ENCODE data around the gene SON.

Gene SON

GRCh38 chr21:33544451-33545195 lies 1.8 kb downstream of the SON start:
- 0 out of 2 replicates have a peak overlapping the region, but pooled peaks have one; percentile 91 for H3K27ac ChIP-seq (ENCODE audit: low read depth, low read length)
- TF ChIP-seq CTCF (IDR thresholded peaks at IDR 0.05; ENCODE audit: insufficient read depth, low read length, poor library complexity, severe bottlenecking) (no peak), EZH2phosphoT487 (conservative IDR thresholded peaks at IDR 0.05; ENCODE audit: low read length) (no peak)
- H3K9me2 ChIP-seq (replicated peaks; ENCODE audit: insufficient read depth, low read length), result no peaks in the 10 kb centered on the region
- H2AFZ ChIP-seq (ENCODE audit: low read depth, low read length, severe bottlenecking), result no peak overlapping the region
- peaks cover 34% of the 10 kb centered on the region for H3F3A ChIP-seq (ENCODE audit: insufficient read depth)
- peak overlapping the region; percentile 78 for H3K9ac ChIP-seq (ENCODE audit: low read length)
- H3K4me2 ChIP-seq (ENCODE audit: low read depth, low read length, poor library complexity, severe bottlenecking), result peak overlapping the region; percentile 99
- H3K4me3 ChIP-seq (ENCODE audit: insufficient read depth, low read length, poor library complexity, severe bottlenecking), result peak overlapping the region; percentile 88
- H3K36me3 ChIP-seq (ENCODE audit: low read length), result peaks cover 40% of the 10 kb centered on the region
- no peaks in the 10 kb centered on the region for H3K27me3 ChIP-seq (ENCODE audit: low read length)
- peaks cover 94% of the 10 kb centered on the region for H3K79me2 ChIP-seq (ENCODE audit: insufficient read depth, low read length)
- peaks cover 39% of the 10 kb centered on the region for H4K20me1 ChIP-seq (ENCODE audit: low read depth, low read length)
- no peaks in the 10 kb centered on the region for H3K9me3 ChIP-seq (ENCODE audit: insufficient read depth, low read length)

GRCh38 chr21:33546086-33546485 lies 3.2 kb downstream of the SON start:
- Histone ChIP-seq H2AFZ (ENCODE audit: low read depth, low read length, severe bottlenecking) (no peak overlapping the region), H3K4me3 (ENCODE audit: insufficient read depth, low read length, poor library complexity, severe bottlenecking) (no peak overlapping the region), H3K27me3 (ENCODE audit: low read length) (no peaks in the 10 kb centered on the region), H3K9me3 (ENCODE audit: insufficient read depth, low read length) (no peaks in the 10 kb centered on the region), H3K79me2 (ENCODE audit: insufficient read depth, low read length) (peaks cover 94% of the 10 kb centered on the region), H3F3A (ENCODE audit: insufficient read depth) (peaks cover 23% of the 10 kb centered on the region), H3K27ac (ENCODE audit: low read depth, low read length) (no peak overlapping the region), H3K9ac (ENCODE audit: low read length) (no peak overlapping the region), H4K20me1 (ENCODE audit: low read depth, low read length) (peaks cover 48% of the 10 kb centered on the region), H3K9me2 (replicated peaks; ENCODE audit: insufficient read depth, low read length) (no peaks in the 10 kb centered on the region), H3K36me3 (ENCODE audit: low read length) (peaks cover 40% of the 10 kb centered on the region), H3K4me2 (ENCODE audit: low read depth, low read length, poor library complexity, severe bottlenecking) (peak overlapping the region; percentile 99)
- TF ChIP-seq CTCF (IDR thresholded peaks at IDR 0.05; ENCODE audit: insufficient read depth, low read length, poor library complexity, severe bottlenecking) (no peak), EZH2phosphoT487 (conservative IDR thresholded peaks at IDR 0.05; ENCODE audit: low read length) (no peak)

GRCh38 chr21:33549848-33550771 lies 7.3 kb downstream of the SON start:
- no peak for TF ChIP-seq CTCF (IDR thresholded peaks at IDR 0.05; ENCODE audit: insufficient read depth, low read length, poor library complexity, severe bottlenecking)
- no peak for TF ChIP-seq EZH2phosphoT487 (conservative IDR thresholded peaks at IDR 0.05; ENCODE audit: low read length)
- Histone ChIP-seq H3K4me3 (ENCODE audit: insufficient read depth, low read length, poor library complexity, severe bottlenecking) (no peak overlapping the region), H3F3A (ENCODE audit: insufficient read depth) (peaks cover 4% of the 10 kb centered on the region; the same call in 1 of the 2 replicates), H3K36me3 (ENCODE audit: low read length) (peaks cover 66% of the 10 kb centered on the region), H3K4me2 (ENCODE audit: low read depth, low read length, poor library complexity, severe bottlenecking) (no peak overlapping the region), H3K9me2 (replicated peaks; ENCODE audit: insufficient read depth, low read length) (no peaks in the 10 kb centered on the region), H2AFZ (ENCODE audit: low read depth, low read length, severe bottlenecking) (no peak overlapping the region), H3K9ac (ENCODE audit: low read length) (no peak overlapping the region), H3K27ac (ENCODE audit: low read depth, low read length) (no peak overlapping the region), H3K27me3 (ENCODE audit: low read length) (no peaks in the 10 kb centered on the region), H4K20me1 (ENCODE audit: low read depth, low read length) (peaks cover 58% of the 10 kb centered on the region), H3K79me2 (ENCODE audit: insufficient read depth, low read length) (peaks cover 98% of the 10 kb centered on the region), H3K9me3 (ENCODE audit: insufficient read depth, low read length) (no peaks in the 10 kb centered on the region)
